Activated B cell treated with CpG ODN at 0.5 μM for 24 hours (primary cell): ENCODE measurements around the gene SNCB. TPM values are rescaled to one million over a fixed set of nuclear protein-coding genes. Genes with fewer than 3 reads are reported as not detected.

ENCODE experiments used
- ATAC-seq: fragments of 200-7000 bp; cut with Tn5 transposase; one replicate; pipeline ENCODE4 v1.10.0; 2021; ENCODE audit warnings: low read depth, mild to moderate bottlenecking, moderate library complexity
- CTCF ChIA-PET: fragments of 350-600 bp; sonication (Branson Sonifier 250); formaldehyde crosslinking; loops from one replicate; lab custom pipeline; 2021; ENCODE audit warnings: antibody characterized with exemption; lab: Charles Lee
- POLR2A ChIA-PET: fragments of 350-600 bp; sonication (Branson Sonifier 250); formaldehyde crosslinking; loops from one replicate; lab custom pipeline; 2021; ENCODE audit warnings: antibody characterized with exemption; lab: Charles Lee
- DNase-seq: peaks from one replicate; pipeline ENCODE4 v3.0.0; 2022
- H3K27ac Mint-ChIP-seq: one replicate; pipeline ENCODE4 v1.8.0; 2020; ENCODE audit warnings: mixed read lengths
- H3K27me3 Mint-ChIP-seq: one replicate; pipeline ENCODE4 v1.8.0; 2021; ENCODE audit warnings: mixed read lengths
- H3K36me3 Mint-ChIP-seq: one replicate; pipeline ENCODE4 v1.8.0; 2021; ENCODE audit warnings: low read depth, mixed read lengths
- H3K4me1 Mint-ChIP-seq: one replicate; pipeline ENCODE4 v1.8.0; 2021; ENCODE audit warnings: mixed read lengths
- H3K4me3 Mint-ChIP-seq: one replicate; pipeline ENCODE4 v1.8.0; 2020; ENCODE audit warnings: mild to moderate bottlenecking, mixed read lengths
- H3K9me3 Mint-ChIP-seq: one replicate; pipeline ENCODE4 v1.8.0; 2020; ENCODE audit warnings: mixed read lengths
- CTCF ChIP-seq: fragments of 200-600 bp; IDR thresholded peaks from one replicate; pipeline ENCODE4 v1.8.0; 2022; ENCODE audit warnings: antibody characterized with exemption, mild to moderate bottlenecking
- intact Hi-C: fragments of 100-400 bp; cut with micrococcal nuclease; formaldehyde crosslinking; loops from one replicate; pipeline ENCODE4 v1.15.1; 2024
- total RNA-seq: library from RNA; stranded (reverse); gene quantifications from 2 replicates; pipeline ENCODE4 v1.2.3, GENCODE V29; 2022

The SNCB gene
- total RNA-seq, 1 donor from 2014 or later, result not detected

GRCh38 chr5:176664886-176665285 lies 34.6 kb upstream of the SNCB start:
- ChIA-PET CTCF (no interaction called here), POLR2A (no interaction called here)
- Mint-ChIP-seq H3K4me1 (peaks cover 8% of the 10 kb centered on the region), H3K27ac (no peak overlapping the region), H3K9me3 (no peaks in the 10 kb centered on the region), H3K4me3 (no peak overlapping the region), H3K36me3 (no peaks in the 10 kb centered on the region), H3K27me3 (peaks cover 29% of the 10 kb centered on the region)
- TF ChIP-seq CTCF, result no peak
- ATAC-seq (no peak), DNase-seq (no peak)
- intact Hi-C loops, result loop anchor here (5.0 kb wide), 1 partner anchor 152 kb away; no protein-coding TSS in a partner anchor

- H3K4me1 Mint-ChIP-seq, result peaks cover 10% of the 10 kb centered on the region
- intact Hi-C loops, result loop anchor here (5.0 kb wide), 1 partner anchor 153 kb away; no protein-coding TSS in a partner anchor
Observed at GRCh38 chr5:176664479-176664878, 34.1 kb upstream of the SNCB start.

GRCh38 chr5:176663566-176663965 lies 33.2 kb upstream of the SNCB start:
- peaks cover 23% of the 10 kb centered on the region for H3K27me3 Mint-ChIP-seq
- H3K27ac Mint-ChIP-seq, result no peak overlapping the region
- ATAC-seq (no peak), DNase-seq (no peak)
- peaks cover 19% of the 10 kb centered on the region for H3K4me1 Mint-ChIP-seq
- CTCF ChIA-PET, result no interaction called here
- no peak for TF ChIP-seq CTCF
- no peak overlapping the region for H3K4me3 Mint-ChIP-seq
- no peaks in the 10 kb centered on the region for H3K36me3 Mint-ChIP-seq
- intact Hi-C loops, result loop anchor here (5.0 kb wide), 1 partner anchor 154 kb away; no protein-coding TSS in a partner anchor
- POLR2A ChIA-PET, result no interaction called here
- H3K9me3 Mint-ChIP-seq, result no peaks in the 10 kb centered on the region

More at GRCh38 chr5:176664479-176664878, 34.1 kb upstream of the SNCB start:
- Mint-ChIP-seq H3K9me3 (no peaks in the 10 kb centered on the region), H3K36me3 (no peaks in the 10 kb centered on the region), H3K27ac (no peak overlapping the region), H3K4me3 (no peak overlapping the region), H3K27me3 (peaks cover 29% of the 10 kb centered on the region)
- TF ChIP-seq CTCF, result no peak
- ChIA-PET POLR2A (no interaction called here), CTCF (no interaction called here)
- ATAC-seq (no peak), DNase-seq (no peak)

- H3K4me3 Mint-ChIP-seq, result no peak overlapping the region
- peaks cover 21% of the 10 kb centered on the region for H3K27me3 Mint-ChIP-seq
- no peak for TF ChIP-seq CTCF
- CTCF ChIA-PET, result interaction anchor here (0.6 kb wide), 1 partner anchor 246 kb away, joined by 3 read pairs; the partner anchor contains the start of gene CLTB
- peaks cover 28% of the 10 kb centered on the region for H3K4me1 Mint-ChIP-seq
- no peak for ATAC-seq
- peaks cover 3% of the 10 kb centered on the region for H3K36me3 Mint-ChIP-seq
- no peak for DNase-seq
- intact Hi-C loops, result loop anchor here (5.0 kb wide), 1 partner anchor 155 kb away; no protein-coding TSS in a partner anchor
- no peak overlapping the region for H3K27ac Mint-ChIP-seq
- no peaks in the 10 kb centered on the region for H3K9me3 Mint-ChIP-seq
- POLR2A ChIA-PET, result interaction anchor here (0.6 kb wide), 1 partner anchor 451 kb away, joined by 3 read pairs; no protein-coding TSS in a partner anchor
Observed at GRCh38 chr5:176662371-176663333, 32.3 kb upstream of the SNCB start.

GRCh38 chr5:176661676-176662075 lies 31.3 kb upstream of the SNCB start:
- CTCF ChIA-PET, result interaction anchor here (1.3 to 5.5 kb wide), 9 partner anchors 8 to 451 kb away, joined by 3 to 74 read pairs (median 9); partner anchors contain the start of genes EIF4E1B, SNCB, TSPAN17 and UNC5A
- no peak for TF ChIP-seq CTCF
- no peak overlapping the region for H3K27ac Mint-ChIP-seq
- DNase-seq (no peak), ATAC-seq (no peak)
- peaks cover 3% of the 10 kb centered on the region for H3K36me3 Mint-ChIP-seq
- POLR2A ChIA-PET, result interaction anchor here (1.0 kb wide), 1 partner anchor 119 kb away, joined by 5 read pairs; no protein-coding TSS in a partner anchor
- no peak overlapping the region for H3K4me3 Mint-ChIP-seq
- intact Hi-C loops, result loop anchor here (2.0 to 5.0 kb wide), 2 partner anchors 156 to 931 kb away; no protein-coding TSS in a partner anchor
- H3K4me1 Mint-ChIP-seq, result peaks cover 29% of the 10 kb centered on the region
- H3K27me3 Mint-ChIP-seq, result peaks cover 18% of the 10 kb centered on the region
- H3K9me3 Mint-ChIP-seq, result no peaks in the 10 kb centered on the region
